Right lobe of liver (tissue), 6 donors: ENCODE results near the gene INPP5A. TPM values are rescaled to one million over a fixed set of nuclear protein-coding genes. Genes with fewer than 3 reads are reported as not detected.

ENCODE experiments used
- ATAC-seq, 4 donors: fragments of 200-7000 bp; cut with Tn5 transposase; one replicate each; pipeline ENCODE4 v1.9.1; 2020; ENCODE audit warnings: mild to moderate bottlenecking in 4 of 4, moderate library complexity in 4 of 4
- DNase-seq, 3 donors: peaks; one replicate each; pipeline ENCODE4 v3.0.0-alpha.2; 2020
- H3K27ac ChIP-seq, 3 donors: fragments of 200-600 bp; one replicate each; pipeline ENCODE4 v1.8.0; 2022
- H3K27me3 ChIP-seq, 2 donors: fragments of 200-600 bp; one replicate each; pipeline ENCODE4 v1.8.0; 2022
- H3K36me3 ChIP-seq, 4 donors: fragments of 200-600 bp; sonication (generic) in 1 of 4; one replicate each; pipeline versions ENCODE4 v1.5.1 to v1.8.0; 2017 to 2022; ENCODE audit warnings: control low read depth in 1 of 4
- H3K4me1 ChIP-seq, 4 donors: fragments of 200-600 bp; sonication (generic) in 1 of 4; one replicate each; pipeline versions ENCODE4 v1.5.1 to v1.8.0; 2017 to 2022; ENCODE audit warnings: control low read depth in 1 of 4
- H3K4me3 ChIP-seq, 3 donors: fragments of 200-600 bp; one replicate each; pipeline ENCODE4 v1.8.0; 2022
- H3K9me3 ChIP-seq, 4 donors: fragments of 200-600 bp; sonication (generic) in 1 of 4; one replicate each; pipeline versions ENCODE4 v1.5.1 to v1.8.0; 2017 to 2022; ENCODE audit warnings: control low read depth in 1 of 4
- CTCF ChIP-seq, 4 donors: fragments of 200-600 bp in 3 of 4; fragments of 450-650 bp in 1 of 4; IDR thresholded peaks; one replicate each; pipeline versions ENCODE4 v1.5.1 to v1.8.0; 2016 to 2022; ENCODE audit warnings: antibody characterized with exemption in 4 of 4, mild to moderate bottlenecking in 2 of 4
- POLR2A ChIP-seq: fragments of 450-650 bp; IDR thresholded peaks from one replicate; pipeline ENCODE4 v1.6.1; 2017; ENCODE audit warnings: antibody characterized with exemption, mild to moderate bottlenecking
- WGBS: methylation state at CpG from one replicate; pipeline ENCODE4 v1.1.6; 2018; ENCODE audit warnings: low coverage, low lambda C conversion rate; ENCODE audit not compliant: insufficient coverage; ENCODE audit errors: missing lambda C conversion rate; 5-methylcytosine and 5-hydroxymethylcytosine counted together
- intact Hi-C, 2 donors: fragments of 100-400 bp; cut with DNase I; formaldehyde crosslinking; loops; one replicate each; pipeline versions ENCODE4 v1.11.2 to v1.14.1; 2022
- total RNA-seq, 6 experiments: library from RNA; depleted of rRNA in 2 of 6; stranded (reverse); fragments of >200 nt in 2 of 6; fragmentation: NEBNext Ultra II Directional in 3 of 6; extraction: Animal tissue kit (Norgen Biotek cat#: 25700) in 3 of 6; gene quantifications; one replicate each; pipeline versions ENCODE4 v1.1.0 to v1.2.4, GENCODE V29; 2016 to 2023
- donor health status: DM: no; HTN: yes; CAD: no.
- donor health status: DM: no; HTN: no; CAD: no.
- donor health status: DM: no; HTN: no; CAD: no.
- donor health status: DM: no; HTN: yes; CAD: no.
- donor health status: DM: no; HTN: yes; CAD: no.

The INPP5A gene
- total RNA-seq, 6 experiments from 2014 or later, result 12.5 to 24.6 (median 16.9) TPM

DNA sequence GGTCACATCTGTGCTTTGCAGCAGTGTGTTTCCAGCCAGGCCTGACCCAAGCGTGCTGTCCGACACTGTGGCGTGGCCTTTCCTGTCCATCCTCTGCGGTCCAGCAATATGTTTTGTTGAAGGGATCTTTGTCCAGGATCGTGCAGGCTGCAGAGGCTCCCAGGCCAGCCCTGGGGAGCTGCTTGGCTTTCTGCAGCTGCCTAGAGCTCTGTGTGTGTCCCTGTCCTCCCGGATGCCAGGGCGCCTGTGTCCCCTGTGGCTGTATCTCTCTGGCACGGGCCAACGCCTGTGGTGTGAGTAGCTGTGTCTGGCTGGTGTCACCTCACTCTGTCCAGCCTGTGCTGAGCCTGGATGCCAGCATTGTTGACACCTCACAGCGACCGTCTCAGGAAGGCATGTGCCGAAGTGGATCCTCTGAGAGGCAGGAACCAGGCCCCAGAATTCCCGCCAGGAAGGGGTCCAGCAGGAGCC lies 94.5 kb downstream of the INPP5A start:
- peak in 2 of 4 donors; percentile 6 to 9 for ATAC-seq
- WGBS, result no CpG with 5 or more reads among the region's 13 CpGs

GRCh38 chr10:132632851-132633684 lies 95.5 kb downstream of the INPP5A start:
- intact Hi-C loops, result loop anchor here (5.0 to 10.0 kb wide), 2 partner anchors 171 to 248 kb away; no protein-coding TSS in a partner anchor
- H3K4me3 ChIP-seq, result no peak overlapping the region
- H3K27ac ChIP-seq, result peak overlapping the region in 1 of 3 donors; percentile 4
- WGBS, result 70% methylated on average over 11 of the region's 19 CpGs
- no peak for TF ChIP-seq POLR2A
- TF ChIP-seq CTCF (IDR thresholded peaks at IDR 0.05), result no peak
- DNase-seq (peak in 2 of 3 donors; percentile 31 to 46), ATAC-seq (no peak)
- H3K27me3 ChIP-seq, result no peaks in the 10 kb centered on the region
- H3K9me3 ChIP-seq, result no peaks in the 10 kb centered on the region
- peaks cover 0 to 3% (median 0%) of the 10 kb centered on the region in 4 donors for H3K4me1 ChIP-seq
- H3K36me3 ChIP-seq, result no peaks in the 10 kb centered on the region

More for the DNA sequence above, 94.5 kb downstream of the INPP5A start:
- no peak for TF ChIP-seq POLR2A
- no peak for TF ChIP-seq CTCF (IDR thresholded peaks at IDR 0.05)
- H3K27ac ChIP-seq, result peak overlapping the region; percentile 4 to 24 (median 22)
- no peaks in the 10 kb centered on the region for H3K9me3 ChIP-seq
- intact Hi-C loops, result loop anchor here (5.0 to 10.0 kb wide), 2 partner anchors 170 to 247 kb away; no protein-coding TSS in a partner anchor
- H3K4me3 ChIP-seq, result no peak overlapping the region
- no peaks in the 10 kb centered on the region for H3K36me3 ChIP-seq
- no peaks in the 10 kb centered on the region for H3K27me3 ChIP-seq
- peaks cover 0 to 3% (median 0%) of the 10 kb centered on the region in 4 donors for H3K4me1 ChIP-seq
- peak in 2 of 3 donors; percentile 42 to 51 for DNase-seq

- Histone ChIP-seq H3K9me3 (no peaks in the 10 kb centered on the region), H3K27me3 (no peaks in the 10 kb centered on the region), H3K36me3 (no peaks in the 10 kb centered on the region), H3K27ac (no peak overlapping the region), H3K4me3 (no peak overlapping the region), H3K4me1 (no peaks in the 10 kb centered on the region)
- DNase-seq, result peak in 2 of 3 donors; percentile 27 to 36
- TF ChIP-seq POLR2A (no peak), CTCF (IDR thresholded peaks at IDR 0.05) (no peak)
- intact Hi-C loops, result loop anchor here (5.0 to 10.0 kb wide), 2 partner anchors 172 to 250 kb away; no protein-coding TSS in a partner anchor
- WGBS, result 94% methylated on average over 13 of the region's 22 CpGs
- ATAC-seq, result no peak
Measured at GRCh38 chr10:132634241-132634946, 96.8 kb downstream of the INPP5A start.

DNA sequence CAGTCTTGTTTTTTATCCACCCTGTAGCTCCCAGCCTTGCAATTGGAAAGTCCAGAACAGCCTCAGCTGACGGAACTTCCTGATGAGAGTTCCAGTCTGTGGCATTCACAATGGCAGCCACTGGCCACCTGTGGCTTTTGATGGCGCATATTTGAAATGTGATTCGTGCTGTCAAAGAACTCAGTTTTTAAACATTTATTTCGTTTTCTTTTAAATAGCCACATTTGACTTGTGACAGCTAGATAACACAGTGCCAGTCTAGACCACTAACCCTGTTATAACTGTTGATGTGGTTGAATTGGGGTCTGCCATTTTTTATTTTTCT lies 97.3 kb downstream of the INPP5A start:
- no peak for TF ChIP-seq POLR2A
- TF ChIP-seq CTCF (IDR thresholded peaks at IDR 0.05), result no peak
- Histone ChIP-seq H3K36me3 (no peaks in the 10 kb centered on the region), H3K4me3 (no peak overlapping the region), H3K9me3 (no peaks in the 10 kb centered on the region), H3K27ac (no peak overlapping the region), H3K4me1 (no peaks in the 10 kb centered on the region), H3K27me3 (no peaks in the 10 kb centered on the region)
- 82% methylated on average over 4 of the region's 4 CpGs for WGBS
- intact Hi-C loops, result loop anchor here (5.0 to 10.0 kb wide), 2 partner anchors 173 to 250 kb away; no protein-coding TSS in a partner anchor
- no peak for ATAC-seq
- no peak for DNase-seq
